T-helper 22 cell (primary cell): ENCODE results near the gene RRP9.

Experiments
- DNase-seq: peaks from one replicate; pipeline ENCODE4 v3.0.0-alpha.2; 2020; ENCODE audit warnings: low read depth

RRP9 gene

DNA sequence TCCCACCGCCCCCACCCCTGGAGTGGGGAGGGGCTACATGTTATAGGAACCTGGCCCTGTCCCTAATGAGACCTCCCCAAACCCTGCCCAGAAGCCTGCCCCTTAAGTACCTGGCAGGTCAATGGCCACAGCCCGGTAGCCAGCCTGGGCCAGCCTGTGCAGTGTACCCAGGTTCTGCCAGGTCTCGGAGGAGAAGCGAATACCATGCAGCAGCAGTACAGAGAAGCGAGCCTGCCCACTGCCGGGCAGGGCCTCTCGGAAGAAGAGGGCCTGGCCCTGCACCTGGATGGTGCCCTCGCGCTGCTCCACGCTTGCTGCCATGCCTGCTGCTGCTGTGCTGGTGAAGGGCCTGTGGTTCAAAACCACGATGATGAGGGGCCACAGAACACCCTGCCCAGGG is 29.6 kb upstream of the RRP9 start:
- no peak for DNase-seq

DNA sequence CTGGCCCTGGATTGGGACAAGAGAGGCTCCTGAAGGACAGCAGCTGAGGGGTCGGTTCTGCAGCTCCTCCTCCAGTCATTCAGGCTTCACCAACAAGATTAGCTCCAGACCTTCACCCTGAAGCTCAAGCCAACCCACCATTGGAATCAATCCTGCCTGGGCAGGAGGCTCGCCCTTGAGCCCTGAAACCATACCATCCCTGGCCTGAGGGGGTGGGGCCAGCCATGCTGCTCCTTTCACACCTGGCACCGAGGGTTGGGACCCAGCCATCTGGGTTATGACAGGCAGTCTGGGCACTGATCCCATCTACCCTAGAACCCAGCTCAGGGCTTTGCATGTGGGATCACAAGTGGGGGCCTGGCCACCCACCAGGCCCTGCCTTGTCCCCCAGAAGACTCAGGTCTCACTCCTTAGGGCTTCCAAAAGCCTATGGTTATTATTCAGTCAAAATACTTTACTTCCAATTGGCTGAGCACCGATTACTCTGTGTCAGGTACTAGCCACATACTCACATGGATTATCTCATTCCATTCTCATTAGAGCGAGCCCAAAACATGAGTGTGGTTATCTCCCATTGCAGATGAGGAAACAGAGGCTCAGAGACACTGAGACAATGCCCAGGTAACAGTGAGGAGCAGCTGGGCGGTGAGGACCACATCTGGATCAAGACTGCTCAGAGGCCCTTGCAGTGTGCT is 29.0 kb upstream of the RRP9 start:
- no peak for DNase-seq

DNA sequence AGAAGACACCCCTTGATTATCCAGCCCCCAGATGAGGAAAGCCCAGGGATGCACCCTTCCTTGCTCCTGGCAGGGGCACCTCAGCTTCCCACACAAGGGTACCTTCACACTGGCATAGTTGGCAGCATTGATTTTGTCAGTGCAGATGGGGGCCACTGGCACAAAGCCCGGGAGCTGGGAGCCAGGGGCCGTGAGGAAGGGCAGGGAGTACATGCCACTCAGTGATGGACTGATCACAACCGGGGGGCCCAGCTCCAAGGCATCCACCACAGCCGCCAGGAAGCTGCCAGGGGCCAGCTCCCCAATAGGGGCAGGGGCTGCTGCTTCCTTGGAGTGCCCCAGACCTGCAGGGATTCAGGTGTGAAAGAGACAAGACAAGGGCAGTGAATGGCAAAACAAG is 28.1 kb upstream of the RRP9 start:
- DNase-seq: no peak

DNA sequence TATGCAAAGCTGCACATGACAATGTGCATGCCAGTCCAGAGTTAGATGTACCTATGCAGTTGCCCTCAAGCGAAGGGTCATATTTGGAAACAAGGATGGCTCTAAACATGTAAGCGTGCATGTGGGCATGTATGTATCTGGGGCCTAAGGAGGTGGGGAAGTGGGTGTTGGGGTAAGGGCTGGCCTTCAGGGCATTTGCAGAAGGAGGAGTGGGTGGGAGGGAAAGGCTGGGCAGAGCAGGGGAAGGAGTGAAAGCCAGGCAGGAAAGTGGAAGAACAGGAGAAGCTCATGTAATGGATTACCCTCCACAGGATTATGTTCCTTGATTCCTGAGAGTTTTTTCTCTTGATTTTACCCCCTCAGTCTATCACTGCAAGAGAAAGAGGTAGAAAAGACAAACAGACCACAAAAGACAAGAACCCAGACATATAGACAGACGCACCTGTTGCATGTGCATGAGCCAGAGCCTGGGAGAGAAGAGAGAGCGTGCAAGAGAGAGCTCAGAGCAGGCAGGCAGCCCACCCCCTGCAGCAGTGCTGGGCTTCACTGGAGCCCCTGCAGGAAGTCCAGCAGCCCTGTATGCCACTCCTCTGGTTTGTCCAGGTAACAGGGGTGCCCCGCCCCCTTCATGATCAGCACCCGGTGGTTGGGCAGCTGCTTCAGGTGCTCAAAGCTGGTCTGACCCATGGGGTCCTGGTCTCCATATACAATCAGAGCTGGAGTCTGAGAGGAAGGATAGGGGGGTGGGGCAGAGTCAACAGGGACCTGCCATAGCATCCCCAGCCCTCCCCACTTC is 27.4 kb upstream of the RRP9 start:
- DNase-seq: no peak

DNA sequence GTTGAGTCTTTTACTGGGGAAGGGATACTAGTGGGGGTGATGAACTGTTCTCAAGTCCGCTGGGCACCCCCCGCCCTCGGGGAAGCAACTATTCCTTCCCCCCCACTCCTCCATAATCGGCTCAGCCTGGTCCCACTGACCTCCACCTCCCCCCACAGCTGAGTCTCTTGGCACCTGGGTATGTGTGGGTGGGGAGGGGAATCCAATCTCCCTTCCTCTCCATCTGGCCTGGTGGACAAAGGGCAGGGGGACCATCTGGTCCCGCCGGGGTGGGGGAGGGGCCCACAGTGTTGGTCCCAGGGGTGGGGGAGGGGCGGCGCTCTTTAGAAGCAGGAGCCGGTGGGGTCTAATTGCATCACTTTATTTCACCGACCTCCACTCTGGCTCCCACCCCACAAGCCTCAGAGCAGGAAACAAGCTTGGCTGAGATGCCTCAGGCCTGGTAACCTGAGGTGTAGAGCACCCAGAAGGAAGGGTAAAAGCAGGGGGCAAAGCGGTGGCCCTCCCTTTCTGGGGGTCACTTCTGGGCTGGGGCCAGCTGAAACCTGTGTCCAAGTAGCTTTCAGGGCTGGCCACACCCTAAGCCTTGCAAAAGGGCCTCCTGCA is 26.6 kb upstream of the RRP9 start:
- DNase-seq: no peak

DNA sequence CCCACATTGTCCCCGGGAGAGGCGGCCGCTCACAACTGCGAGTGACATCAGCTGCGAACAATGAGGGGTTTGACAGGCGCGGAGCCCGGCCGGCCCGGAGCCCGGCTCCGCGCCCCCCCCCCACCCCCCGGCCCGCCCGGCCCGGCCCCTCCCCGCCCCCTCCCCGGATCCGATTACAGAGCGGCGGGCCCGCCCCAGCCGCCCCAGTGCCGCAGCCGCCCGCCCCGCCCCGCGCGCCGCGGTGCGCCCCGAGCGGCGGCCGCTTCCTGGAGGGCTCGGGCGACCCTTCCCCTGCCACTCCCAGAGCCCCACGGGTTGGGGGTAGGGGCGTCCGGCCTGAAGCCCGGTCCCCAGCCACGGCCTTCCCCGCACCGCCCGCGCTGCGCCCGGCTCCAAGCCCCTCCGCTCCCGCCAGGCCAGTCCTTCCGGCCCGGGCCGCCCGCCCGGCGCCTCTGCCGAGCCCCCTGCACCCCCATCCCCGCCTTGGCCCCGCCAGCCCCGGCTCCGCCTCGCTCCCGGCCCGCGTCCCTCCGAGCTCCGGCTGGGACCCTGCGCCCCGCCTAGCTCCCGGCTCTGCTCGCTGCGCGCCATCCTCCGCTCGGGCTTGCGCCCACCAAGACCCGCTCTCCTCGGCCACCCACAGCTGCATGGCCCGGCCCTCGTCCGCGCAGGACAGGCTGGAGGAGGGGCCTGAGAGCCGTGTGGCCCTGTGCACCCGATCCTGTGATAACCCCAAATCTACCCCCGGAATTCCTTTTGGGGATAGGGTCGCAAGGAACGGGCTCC is 25.9 kb upstream of the RRP9 start, which contains the start of gene PCBP4:
Gene PCBP4, minus strand, starts transcription at position 71 of the 786 bp plus-strand sequence. CDS start 6,214 bp downstream, outside the sequence.
- DNase-seq: peak; percentile 30

DNA sequence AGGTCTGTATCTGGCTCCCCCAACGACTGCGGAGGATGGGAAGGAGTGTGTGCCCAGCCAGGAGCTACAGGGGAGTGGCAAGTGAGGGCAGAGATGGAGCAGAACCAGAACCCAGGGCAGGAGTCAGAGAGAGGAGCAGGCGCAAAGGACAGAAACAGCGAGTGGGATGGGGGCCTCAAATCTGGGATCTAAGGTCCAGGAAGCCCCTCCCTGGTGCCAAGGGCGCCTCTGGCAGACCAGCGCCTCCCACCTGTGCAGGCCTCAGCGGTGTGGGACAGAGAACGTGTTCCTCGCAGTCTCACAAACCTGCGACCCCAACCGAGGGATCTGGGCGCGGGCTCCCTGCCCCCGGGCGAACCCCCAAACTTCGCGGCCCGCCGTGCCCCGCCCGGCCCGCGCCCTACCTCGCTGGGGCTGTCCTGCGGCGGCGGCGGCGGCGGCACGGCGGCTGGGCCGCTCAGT is 25.2 kb upstream of the RRP9 start:
- no peak for DNase-seq

DNA sequence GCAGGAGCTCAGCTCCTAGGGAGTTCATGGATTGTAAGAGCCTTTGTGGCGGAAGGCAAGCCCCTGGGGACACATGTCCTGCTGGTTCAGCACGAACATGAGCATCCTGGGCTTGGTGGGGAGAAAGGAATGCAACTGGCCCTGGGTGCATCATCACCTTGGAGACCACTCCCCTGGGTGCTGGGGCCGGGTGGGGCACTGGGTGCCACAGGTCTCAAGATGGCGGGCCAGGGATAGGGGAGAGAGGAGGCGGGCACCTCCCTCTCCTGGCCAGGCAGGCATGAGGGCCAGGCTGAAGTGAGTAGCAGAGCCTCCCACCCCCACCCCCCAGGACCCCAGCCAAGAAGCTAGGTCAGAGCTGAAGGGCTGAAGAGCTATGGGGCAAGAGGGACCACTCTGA is 24.8 kb upstream of the RRP9 start:
- DNase-seq: no peak

DNA sequence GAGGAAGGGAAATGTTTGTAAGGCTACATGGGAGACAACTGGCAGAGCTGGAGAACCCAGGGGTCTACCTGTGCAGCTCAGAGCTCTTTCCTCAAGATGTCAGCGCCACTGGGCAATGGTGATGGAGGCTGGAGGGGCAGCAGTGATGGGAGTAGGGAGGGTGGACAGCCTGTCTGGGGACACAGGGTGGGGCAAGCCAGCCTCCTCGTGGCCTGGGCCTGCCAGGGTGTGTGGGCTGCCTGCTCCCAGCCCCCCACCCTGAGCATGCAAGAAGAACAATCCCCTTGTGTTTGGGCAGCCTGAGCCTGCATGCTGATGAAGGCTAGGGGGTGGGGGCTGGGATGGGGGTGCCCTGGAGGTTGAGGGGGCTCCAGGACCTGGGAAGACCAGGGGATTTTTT is 24.3 kb upstream of the RRP9 start:
- no peak for DNase-seq

DNA sequence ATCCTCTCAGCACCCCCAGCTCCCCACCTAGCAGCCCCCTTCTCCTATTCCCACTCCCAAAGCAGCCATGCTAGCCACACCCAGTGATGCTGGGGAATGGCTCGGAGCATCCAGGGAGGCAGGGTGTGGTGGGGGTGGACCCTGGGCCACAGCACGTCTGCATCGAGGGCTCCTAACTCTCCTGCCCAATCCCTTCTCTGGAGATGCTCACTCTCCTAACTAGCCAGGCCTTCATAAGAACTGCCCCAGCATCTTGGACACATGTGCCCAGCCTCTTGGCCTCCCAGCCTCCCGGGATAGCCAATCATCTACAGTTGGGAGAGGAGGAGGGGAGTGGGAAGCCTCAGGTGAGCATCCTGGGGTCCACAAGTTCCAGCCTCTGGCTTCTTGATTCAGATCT is 22.8 kb upstream of the RRP9 start:
- no peak for DNase-seq

DNA sequence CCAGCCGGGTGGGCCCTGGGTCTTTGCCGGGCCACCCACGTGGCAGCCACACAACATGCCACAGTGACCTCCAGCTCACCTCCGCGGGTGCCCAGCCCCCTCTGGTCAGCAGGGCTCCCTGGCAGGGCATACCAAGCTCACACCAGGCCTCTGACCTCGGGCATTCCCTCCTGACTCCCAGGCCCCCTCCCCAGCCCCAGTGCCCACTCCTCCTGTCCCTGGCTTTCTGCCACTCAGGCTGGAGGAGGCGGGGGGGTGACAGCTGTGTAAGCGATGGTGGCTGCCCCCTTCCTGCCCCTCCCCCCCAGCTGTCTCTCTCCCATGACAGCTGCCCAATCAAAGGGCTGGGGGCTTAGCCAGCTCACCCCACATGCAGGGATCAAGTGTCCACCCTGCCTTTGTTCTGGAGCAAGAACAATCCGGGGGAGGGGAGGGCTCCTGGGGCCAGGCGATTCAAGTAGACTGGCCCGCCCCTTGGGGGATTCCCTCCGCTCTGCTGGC is 22.3 kb upstream of the RRP9 start:
- no peak for DNase-seq

DNA sequence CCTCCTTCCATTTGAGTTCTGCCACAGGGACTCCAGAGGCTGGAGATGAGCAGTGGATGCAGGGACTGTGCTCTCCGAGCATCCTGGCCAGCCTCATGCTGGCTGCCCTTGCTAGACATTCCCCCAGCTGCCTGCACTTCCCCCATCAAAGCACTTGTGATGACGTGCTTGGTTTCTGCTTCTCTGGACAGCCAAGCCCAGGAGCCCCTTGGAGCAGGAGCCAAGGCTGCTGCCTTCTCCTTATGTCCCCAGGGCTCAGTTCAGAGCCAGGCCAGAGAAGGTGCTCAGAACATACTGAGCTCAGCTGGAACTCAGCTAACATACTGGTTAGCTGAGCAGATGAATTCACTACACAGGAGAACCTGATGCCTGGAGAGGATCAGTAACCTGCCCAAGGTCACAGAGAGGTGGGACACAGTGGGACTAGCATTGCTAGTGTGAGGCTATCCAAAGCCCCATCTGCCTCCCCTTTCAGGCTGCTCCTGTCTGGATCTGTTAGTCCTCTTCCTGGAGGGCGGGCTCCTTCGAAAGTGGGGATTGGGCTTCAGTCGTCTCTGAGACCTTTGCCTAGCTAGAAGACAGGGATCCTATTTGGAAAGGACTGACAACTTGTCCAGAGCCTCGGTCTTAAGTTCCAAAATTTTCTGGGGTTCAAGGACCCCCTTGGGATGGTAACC is 21.3 kb upstream of the RRP9 start:
- DNase-seq: no peak

DNA sequence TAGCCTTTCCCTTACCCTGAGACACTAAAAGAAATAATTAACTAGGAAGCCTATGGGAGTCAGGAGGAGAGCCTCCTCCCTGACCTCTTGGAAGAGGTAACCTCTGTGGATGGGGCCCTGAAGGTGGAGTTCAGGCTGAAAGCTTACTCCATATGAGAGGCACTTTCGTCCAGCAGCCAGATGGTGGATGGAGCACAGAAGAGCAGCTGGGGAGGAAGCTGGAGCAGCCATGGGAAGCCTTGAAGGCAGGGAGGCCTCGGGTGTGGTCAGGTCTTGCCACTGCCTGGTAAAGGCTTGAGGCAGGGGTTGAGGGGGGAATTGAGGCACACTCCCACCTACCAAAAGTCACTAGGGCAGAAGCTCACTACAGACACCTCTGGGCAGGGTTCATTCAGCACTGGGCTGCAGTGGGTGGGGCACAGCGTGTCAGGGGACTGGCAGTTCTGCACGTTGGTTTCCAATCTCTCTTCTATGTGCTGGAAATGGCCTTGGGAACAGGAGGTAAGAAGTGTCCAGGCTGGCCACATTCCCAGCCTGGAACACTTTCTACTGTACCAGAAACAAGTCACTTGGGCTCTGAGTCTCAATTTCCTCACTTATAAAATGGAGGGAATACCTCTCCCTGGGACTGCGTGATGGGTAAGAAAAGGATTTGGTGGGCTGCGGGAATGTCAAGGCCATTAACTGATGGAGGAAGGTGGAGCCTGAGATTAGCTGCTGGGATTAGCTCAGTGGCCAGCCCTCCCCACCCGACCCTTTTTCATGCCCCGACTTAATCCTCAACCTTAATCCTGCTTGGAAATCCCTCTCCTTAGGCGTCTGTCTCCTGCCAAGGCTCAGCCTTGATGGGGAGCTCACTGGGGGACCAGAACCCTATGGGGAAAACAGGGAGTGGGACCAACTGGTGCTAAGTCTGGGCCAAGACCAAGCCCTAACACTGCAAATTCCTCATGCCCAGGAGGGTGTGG is 20.2 kb upstream of the RRP9 start:
- DNase-seq: no peak

DNA sequence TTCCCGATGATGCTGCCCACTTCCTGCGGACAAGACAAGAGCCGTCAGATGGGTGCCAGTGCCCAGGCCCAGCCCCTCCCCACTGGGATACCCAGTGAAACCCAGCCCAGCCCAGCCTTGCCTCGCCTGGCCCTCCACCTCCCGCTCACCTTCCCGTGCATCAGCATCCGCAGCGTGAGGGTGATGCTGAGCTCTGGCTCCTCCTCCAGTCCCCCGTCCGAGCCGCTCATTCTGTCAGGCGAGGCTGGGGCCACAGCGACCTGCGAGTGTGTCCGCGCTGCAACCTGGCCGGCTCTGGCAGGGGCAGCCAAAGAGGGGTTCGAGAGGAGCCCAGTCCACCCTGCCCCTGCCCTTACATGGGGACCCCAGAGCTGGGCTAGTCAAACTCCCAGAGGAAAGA is 19.3 kb upstream of the RRP9 start:
- DNase-seq: no peak

DNA sequence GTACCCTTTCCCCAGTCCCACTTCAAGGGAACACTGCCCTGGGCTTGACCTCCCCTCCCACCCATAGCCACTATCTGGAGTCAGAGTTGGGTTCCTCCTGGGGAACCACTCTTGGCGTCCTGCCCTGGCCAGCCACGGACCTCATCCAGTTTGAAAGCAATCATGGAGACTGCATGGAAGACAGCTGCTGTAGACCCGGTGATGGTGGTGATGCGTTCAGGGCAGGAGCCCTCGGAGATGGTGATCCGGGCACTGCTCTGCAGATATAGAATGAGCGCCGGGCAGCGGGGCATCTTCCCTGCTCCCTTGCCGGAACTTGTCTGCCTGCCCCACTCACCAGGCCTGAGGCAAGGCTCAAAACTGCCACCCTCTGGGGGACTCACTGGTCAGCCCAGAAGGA is 18.7 kb upstream of the RRP9 start:
- no peak for DNase-seq

DNA sequence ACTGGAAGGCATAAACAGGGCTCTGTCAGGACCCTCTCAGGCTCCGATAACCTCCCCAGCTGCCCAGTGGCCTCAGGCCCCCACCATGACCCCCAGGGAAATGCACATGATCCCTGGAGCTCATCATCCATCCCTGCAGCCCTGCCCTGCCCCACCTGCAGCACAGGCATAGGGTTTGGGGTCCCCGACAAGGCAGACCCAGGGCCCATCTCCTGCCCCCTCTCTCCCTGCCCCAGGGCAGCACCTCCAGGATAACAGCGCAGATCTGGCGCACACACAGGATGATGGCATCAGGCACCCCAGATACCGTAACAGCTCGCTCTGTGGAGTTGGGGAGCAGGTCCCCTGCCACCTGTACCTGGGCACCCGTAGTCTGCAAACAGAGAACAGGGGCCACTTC is 17.9 kb upstream of the RRP9 start:
- DNase-seq: no peak

DNA sequence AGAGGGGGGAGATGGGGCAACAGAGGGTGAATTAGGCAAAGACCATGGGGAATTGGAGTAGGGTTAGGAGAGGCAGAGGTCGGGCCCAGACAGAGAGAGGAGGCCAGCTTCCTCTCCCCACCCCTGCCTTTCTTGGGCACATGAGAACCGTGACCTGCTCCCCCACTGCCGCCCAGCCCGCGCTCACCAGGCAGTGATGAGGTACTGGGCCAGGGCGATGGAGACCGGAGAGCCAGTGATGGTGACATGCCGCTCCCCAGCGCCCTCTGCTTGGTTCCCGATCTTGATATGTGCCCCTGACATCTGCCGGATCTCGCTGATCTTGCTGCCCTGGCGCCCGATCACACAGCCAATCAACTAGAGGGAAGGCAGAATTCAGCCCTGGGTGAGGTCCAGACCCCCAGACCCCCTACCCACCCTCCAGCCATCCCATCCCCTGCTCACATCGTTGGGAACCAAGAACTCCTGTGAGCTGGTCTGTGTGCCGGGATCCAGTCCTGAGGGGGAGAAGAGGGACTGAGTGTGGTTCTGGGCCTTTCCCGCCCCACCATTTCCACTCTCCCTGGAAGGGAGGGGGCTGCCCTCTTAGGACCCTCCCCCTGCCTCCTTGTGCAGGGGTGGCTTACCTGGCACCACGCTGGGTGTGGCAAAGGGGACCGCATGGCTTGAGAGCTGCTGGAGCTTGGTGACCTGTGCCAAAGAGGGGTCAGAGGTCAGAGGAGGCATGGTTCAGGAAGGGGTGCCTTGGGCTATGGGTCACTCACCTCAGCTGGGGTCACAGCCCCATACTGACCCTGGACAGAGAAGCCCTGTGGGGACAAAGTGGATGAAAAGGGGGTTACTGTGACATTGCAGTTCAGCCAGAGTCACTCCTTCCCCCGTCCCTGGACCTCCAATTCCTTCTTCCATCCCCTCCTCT is 17.2 kb upstream of the RRP9 start:
- DNase-seq: no peak

DNA sequence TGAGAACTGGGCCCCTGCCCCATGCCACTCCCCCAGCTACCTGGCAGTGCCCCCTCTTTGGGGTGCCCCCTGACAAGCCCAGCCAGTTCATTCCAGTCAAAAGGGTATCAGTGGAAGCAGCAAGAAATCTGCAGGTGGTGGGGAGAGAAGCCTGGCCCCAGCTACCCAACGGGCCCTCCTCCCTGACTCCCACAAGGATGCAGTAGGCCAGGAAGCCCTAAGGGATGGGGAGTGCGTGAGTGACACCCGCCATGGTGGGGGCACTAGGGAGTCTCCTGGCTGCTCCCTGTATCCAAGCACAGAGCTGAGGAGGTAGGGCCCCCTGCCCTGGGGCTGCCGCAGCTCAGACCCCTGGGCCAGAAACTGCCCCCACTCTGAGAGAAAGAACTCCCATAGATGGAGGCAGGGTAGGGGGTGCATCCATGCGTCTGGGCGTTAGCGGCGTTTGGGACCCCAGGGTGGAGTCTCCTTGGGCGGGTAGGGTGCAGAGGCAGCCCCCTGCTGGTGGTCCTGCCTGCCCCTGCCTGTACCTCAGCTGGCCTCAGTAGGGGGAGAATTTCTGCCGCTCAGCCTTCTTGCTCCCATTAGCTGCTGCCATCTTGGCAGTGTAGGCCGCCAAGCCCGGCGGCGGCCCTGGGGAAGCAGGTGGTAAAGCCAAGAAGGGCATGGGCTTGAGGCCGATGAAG is 16.0 kb upstream of the RRP9 start:
- no peak for DNase-seq
